Glutamatergic neuron (in vitro differentiated cells): ENCODE measurements around the gene ZNF766. TPM values are rescaled to one million over a fixed set of nuclear protein-coding genes. Genes with fewer than 3 reads are reported as not detected.

Experiments
- DNase-seq: peaks from one replicate; pipeline ENCODE4 v3.0.0; 2022
- H3K27ac Mint-ChIP-seq: one replicate; pipeline ENCODE4 v1.8.0; 2020; ENCODE audit warnings: mild to moderate bottlenecking, mixed read lengths, inconsistent platforms; ENCODE audit not compliant: unreplicated experiment
- H3K27me3 Mint-ChIP-seq: one replicate; pipeline ENCODE4 v1.8.0; 2020; ENCODE audit warnings: mild to moderate bottlenecking, moderate library complexity, mixed read lengths, inconsistent platforms; ENCODE audit not compliant: unreplicated experiment
- H3K36me3 Mint-ChIP-seq: one replicate; pipeline ENCODE4 v1.8.0; 2020; ENCODE audit warnings: mild to moderate bottlenecking, mixed read lengths, inconsistent platforms; ENCODE audit not compliant: unreplicated experiment
- H3K4me1 Mint-ChIP-seq: one replicate; pipeline ENCODE4 v1.8.0; 2020; ENCODE audit warnings: mild to moderate bottlenecking, low read depth, mixed read lengths, inconsistent platforms; ENCODE audit not compliant: unreplicated experiment
- H3K4me3 Mint-ChIP-seq: one replicate; pipeline ENCODE4 v1.8.0; 2020; ENCODE audit warnings: mild to moderate bottlenecking, mixed read lengths, inconsistent platforms; ENCODE audit not compliant: unreplicated experiment
- H3K9me3 Mint-ChIP-seq: one replicate; pipeline ENCODE4 v1.8.0; 2020; ENCODE audit warnings: mild to moderate bottlenecking, moderate library complexity, mixed read lengths, inconsistent platforms; ENCODE audit not compliant: unreplicated experiment
- CTCF ChIP-seq: fragments of 200-600 bp; sonication (generic); IDR thresholded peaks from one replicate; pipeline ENCODE4 v1.5.0; 2021; ENCODE audit not compliant: partially characterized antibody, unreplicated experiment
- total RNA-seq: library from RNA; stranded (reverse); fragmentation: NEBNext Ultra II Directional; extraction: Animal tissue kit (Norgen Biotek cat#: 25700); gene quantifications from one replicate; pipeline ENCODE4 v1.2.1, GENCODE V29; 2021; ENCODE audit not compliant: unreplicated experiment

ZNF766 gene
- total RNA-seq, 1 donor from 2014 or later: 29.9 TPM

- Mint-ChIP-seq H3K4me3 (no peak overlapping the region), H3K4me1 (peaks cover 4% of the 10 kb centered on the region), H3K9me3 (peaks cover 20% of the 10 kb centered on the region), H3K36me3 (peaks cover 33% of the 10 kb centered on the region), H3K27me3 (peaks cover 8% of the 10 kb centered on the region), H3K27ac (no peak overlapping the region)
- TF ChIP-seq CTCF: no peak
- no peak for DNase-seq
Measured at GRCh38 chr19:52273301-52273700, 3.9 kb downstream of the ZNF766 start.

- Mint-ChIP-seq H3K27me3 (peaks cover 8% of the 10 kb centered on the region), H3K4me3 (peak overlapping the region; percentile 53), H3K36me3 (peaks cover 42% of the 10 kb centered on the region), H3K27ac (no peak overlapping the region), H3K9me3 (peaks cover 24% of the 10 kb centered on the region), H3K4me1 (peaks cover 4% of the 10 kb centered on the region)
- no peak for TF ChIP-seq CTCF
- no peak for DNase-seq
Measured at GRCh38 chr19:52274191-52274590, 4.8 kb downstream of the ZNF766 start.

- H3K27me3 Mint-ChIP-seq: peaks cover 3% of the 10 kb centered on the region
- peaks cover 20% of the 10 kb centered on the region for H3K9me3 Mint-ChIP-seq
- no peak for DNase-seq
- H3K4me1 Mint-ChIP-seq: peaks cover 3% of the 10 kb centered on the region
- H3K36me3 Mint-ChIP-seq: peaks cover 39% of the 10 kb centered on the region
- TF ChIP-seq CTCF: no peak
- H3K27ac Mint-ChIP-seq: no peak overlapping the region
- no peak overlapping the region for H3K4me3 Mint-ChIP-seq
Measured at GRCh38 chr19:52275988-52276387, 6.6 kb downstream of the ZNF766 start.

GRCh38 chr19:52277471-52277870 lies 8.1 kb downstream of the ZNF766 start:
- TF ChIP-seq CTCF: no peak
- DNase-seq: no peak
- peaks cover 32% of the 10 kb centered on the region for H3K36me3 Mint-ChIP-seq
- peaks cover 3% of the 10 kb centered on the region for H3K27me3 Mint-ChIP-seq
- H3K9me3 Mint-ChIP-seq: peaks cover 21% of the 10 kb centered on the region
- no peak overlapping the region for H3K4me3 Mint-ChIP-seq
- no peaks in the 10 kb centered on the region for H3K4me1 Mint-ChIP-seq
- no peak overlapping the region for H3K27ac Mint-ChIP-seq

GRCh38 chr19:52286256-52286655 lies 16.9 kb downstream of the ZNF766 start:
- H3K4me1 Mint-ChIP-seq: no peaks in the 10 kb centered on the region
- H3K27me3 Mint-ChIP-seq: no peaks in the 10 kb centered on the region
- H3K27ac Mint-ChIP-seq: no peak overlapping the region
- peaks cover 23% of the 10 kb centered on the region for H3K36me3 Mint-ChIP-seq
- H3K9me3 Mint-ChIP-seq: peaks cover 4% of the 10 kb centered on the region
- no peak for TF ChIP-seq CTCF
- H3K4me3 Mint-ChIP-seq: no peak overlapping the region
- no peak for DNase-seq
